Measurements from ENCODE around the gene HSF2BP.
"Not testable (repeated sequence)": the region's sequence is repeated elsewhere in the genome, so short reads cannot be mapped to it uniquely, and the experiment has no call there.

The HSF2BP gene

DNA sequence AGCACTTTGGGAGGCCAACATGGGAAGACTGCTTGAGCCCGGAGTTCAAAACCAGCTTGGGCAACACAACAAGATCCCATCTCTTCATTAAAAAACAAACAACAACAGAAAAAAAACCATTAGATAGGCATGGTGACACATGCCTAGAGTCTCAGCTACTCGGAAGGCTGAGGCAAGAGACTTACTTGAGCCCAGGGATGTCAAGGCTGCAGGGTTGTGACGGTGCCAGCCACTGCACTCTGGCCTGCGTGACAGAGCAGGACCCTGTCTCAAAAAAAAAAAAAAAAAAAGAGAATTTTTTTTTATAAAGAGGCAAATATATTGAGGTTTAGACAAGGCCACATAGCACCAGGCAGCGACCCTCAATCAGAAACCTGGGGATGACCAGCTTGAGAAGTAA, 62.7 kb downstream of the HSF2BP start:
- no peak for DNase-seq

- DNase-seq: not testable (repeated sequence)
Observed at GRCh38 chr21:43595769-43596168, 63.5 kb downstream of the HSF2BP start.

- no peak for DNase-seq
Observed at GRCh38 chr21:43593078-43593477, 66.2 kb downstream of the HSF2BP start.

DNA sequence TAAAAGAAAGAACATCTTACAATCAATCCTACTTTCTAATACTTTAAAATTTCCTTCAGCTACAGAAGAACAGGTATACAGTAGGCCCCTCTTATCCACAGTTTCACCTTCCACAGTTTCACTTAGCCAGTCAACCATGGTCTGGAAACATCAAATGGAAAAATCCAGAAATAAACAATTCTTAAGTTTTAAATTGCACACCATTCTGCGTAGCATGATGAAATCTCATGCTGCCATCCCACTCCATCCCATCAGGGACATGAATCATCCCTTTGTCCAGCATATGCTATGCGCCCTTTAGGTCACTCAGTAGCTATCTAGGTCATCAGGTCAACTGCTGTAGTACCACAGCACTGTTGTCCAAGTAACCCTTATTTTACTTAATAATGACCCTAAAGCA, 67.7 kb downstream of the HSF2BP start:
- no peak for DNase-seq

DNA sequence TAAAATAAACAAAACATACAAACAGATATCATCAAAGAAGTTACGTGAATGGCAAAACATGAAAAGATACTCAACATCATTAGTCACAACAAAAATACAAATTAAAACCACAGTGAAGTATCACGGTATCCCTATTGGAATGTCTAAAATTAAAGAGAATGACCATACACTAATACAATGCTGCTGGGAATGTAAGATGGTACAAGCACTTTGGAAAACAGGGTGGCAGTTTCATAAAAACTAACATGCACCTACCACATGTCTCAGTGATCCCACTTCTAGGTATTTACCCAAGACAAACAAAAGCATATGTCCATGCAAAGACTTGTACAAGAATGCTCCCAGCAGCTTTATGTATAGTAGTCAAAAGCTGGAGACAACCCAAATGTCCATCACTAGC, 69.1 kb downstream of the HSF2BP start:
- no peak for DNase-seq

DNA sequence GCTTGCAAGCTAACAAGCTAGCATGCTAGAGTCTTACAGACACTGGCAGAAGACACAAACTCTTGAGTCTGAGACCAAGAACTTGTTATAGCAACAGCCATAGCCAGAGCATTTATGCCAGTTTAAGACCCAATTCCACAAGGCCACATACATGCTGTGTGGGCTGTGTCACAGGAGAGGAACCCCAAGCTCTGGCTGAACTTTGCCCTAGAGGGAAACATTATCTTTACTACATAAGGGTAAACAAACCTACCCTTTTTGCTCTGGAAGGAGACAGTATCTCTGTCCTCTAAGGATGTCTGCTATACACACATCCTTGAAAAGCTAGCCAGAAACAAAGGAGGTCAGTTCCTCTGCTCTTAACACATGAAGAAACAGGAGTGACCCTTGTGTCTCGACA, 70.3 kb downstream of the HSF2BP start:
- no peak for DNase-seq

DNA sequence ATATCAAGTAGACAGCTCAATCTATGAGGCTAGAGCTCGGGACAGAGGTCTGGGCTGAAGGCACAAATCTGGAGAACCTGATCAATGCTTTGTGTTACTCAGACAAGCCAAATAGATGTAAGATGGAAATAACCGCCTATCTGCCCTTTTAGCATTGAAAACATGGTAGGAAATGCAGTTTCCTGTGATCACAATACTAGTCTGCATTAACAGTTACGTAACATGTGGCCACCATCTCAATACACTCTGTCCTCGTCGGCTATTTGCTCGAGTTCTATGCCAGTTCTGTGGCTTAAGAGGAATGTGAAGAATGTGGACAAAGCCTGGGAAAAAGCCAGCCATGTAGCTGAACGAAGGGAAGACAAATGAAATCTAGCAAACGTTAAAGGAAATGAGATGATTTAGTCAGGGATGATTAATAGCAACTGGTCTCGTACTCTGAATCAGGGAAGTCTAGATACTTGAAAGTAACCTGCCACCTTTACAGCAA, 73.3 kb downstream of the HSF2BP start:
- no peak for DNase-seq

DNA sequence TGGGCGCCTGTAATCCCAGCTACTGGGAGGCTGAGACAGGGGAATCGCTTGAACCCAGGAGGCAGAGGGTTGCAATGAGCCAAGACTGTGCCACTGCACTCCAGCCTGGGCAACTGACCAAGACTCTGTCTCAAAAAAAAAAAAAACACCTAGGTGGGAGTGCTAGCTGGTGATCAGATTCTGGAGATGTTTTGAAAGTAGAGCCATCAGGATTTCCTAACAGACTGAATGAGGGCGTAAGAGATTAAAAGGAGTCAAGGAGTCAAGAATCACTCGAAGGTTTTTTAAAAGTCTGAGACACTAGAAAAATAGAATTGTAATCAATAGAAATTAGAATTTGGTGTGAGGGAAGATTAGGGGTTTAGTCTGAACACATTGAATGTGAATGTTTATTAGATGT, 73.8 kb downstream of the HSF2BP start:
- no peak for DNase-seq

DNA sequence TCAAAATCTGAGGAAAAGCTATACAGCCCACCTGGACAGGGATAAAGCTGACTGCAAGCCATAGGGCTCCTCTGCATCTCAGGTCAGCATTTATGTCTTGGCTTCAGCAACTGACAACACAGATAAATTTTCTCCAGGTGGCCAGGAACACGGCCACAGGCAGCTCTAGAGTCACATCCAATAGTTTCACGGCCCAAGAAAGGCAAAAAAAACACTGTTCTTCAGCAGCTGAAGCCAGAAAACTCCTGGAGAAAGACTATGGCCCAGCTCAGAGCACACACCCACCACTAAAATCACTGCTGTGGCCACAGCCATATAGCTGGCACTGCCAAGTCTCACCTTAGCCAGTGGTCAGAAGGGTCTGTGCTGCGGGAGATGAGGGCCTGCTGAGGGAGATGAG, 77.8 kb downstream of the HSF2BP start:
- no peak for DNase-seq

GRCh38 chr21:43578677-43579303, 80.5 kb downstream of the HSF2BP start:
- no peak for DNase-seq

GRCh38 chr21:43575473-43575844, 83.8 kb downstream of the HSF2BP start:
- no peak for DNase-seq

DNA sequence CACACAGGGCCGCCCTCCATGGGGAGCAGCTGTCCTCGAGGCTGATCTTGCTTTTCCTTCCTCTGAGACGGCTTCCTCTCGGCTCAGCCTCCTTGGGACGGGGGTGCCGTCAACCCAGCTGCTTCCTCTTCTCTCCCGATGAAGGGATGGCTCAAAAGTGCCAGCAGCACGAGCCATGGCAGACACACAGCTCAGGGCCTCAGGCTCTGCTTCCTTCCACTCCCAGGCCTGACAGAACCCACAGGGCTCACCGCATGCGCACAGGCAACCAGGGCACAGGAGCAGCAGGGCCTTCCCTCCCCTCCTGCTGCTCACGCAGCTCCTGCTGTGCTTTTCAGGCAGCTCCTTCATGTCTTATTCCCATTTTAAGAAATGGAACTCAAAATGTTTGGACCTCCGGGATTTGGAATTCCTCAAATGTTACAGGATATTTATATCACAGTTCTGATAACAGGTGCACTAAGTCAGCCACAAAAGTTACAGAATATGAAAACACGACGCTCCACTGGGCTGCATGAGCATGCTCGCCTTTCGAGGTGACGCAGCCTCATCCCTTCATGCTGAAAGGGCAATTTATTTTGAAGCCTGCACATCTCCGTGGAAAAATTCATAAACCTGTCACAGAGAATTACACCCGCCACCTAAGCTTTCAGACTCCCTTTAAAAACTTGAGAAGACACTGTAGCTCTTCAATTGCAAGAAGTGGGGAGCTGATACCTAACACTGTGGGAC, 84.4 kb downstream of the HSF2BP start:
- no peak for DNase-seq

DNA sequence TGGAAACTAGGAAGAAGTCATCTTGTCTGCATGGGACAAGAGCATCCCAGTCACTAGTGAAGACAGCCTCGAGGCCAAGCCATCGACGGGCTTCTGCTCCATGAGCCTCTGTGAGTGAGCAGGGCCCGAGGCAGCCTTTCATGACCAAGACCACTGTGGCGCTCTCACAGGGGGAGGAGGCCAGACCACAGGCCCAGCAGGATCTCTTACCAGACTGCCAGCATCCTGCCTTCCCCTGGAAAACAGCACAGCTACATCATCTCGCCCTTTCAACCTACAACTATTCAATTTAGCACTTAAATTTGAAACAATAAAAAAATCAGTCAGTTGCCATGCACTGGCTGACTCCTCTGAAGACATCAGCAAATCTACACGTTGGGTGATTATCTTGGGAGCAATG, 85.4 kb downstream of the HSF2BP start:
- DNase-seq: no peak

DNA sequence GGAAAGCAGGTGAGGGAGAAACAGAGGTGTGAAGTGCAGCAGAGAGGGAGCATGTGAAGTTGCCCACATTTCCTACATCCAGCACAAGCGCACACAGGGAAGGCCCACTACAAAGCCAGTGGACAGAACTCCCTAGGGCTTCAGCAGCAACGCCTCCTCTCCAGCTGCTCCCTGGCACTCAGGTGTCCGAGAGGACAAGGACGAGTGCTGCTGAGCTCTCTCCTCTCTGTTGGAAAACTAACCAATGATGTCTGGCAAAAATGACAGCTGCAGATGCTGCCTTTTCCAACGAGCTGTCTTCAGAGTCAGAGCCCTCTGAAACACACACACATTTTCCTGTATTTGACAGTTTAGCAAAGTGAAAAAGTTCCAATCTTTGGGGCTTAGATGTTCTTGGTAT, 86.8 kb downstream of the HSF2BP start:
- no peak for DNase-seq

DNA sequence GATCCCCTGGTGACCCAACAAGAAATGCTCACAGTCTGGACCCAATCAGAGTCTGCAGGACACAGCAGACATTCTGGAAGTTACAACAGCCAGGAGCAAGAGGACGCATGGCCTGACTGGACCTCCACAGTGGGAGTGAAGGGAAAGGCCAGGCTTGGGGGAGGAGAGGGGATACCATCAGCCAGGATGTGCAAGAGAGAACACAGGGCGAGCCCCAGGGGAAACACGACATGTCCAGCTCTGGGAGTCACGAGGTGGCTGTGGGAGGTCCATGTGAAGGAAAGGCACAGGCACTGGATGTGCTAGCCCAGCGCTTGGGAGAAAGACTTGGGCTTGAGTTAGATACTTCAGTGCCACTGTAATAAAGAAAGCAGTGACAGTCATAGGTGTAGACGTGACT, 87.3 kb downstream of the HSF2BP start:
- DNase-seq: no peak

DNA sequence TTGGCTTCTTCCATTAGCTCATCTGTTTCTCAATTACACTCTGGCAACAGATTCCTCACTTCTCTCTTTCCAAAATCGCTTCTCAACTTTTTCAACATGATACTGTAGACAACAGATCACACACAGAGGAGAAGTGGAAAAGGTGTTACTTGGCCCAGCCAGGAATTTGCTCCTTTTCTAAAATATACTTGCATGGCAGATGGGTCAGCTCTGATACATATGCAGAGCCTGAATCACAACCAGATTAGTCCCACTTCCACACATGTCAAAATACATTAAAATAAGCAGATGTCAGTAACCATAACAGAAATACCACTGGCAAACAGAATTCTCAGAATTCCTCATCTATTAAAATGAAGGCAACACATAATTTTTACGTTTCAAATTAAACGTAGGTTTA, 89.1 kb downstream of the HSF2BP start:
- not testable (repeated sequence) for DNase-seq

DNA sequence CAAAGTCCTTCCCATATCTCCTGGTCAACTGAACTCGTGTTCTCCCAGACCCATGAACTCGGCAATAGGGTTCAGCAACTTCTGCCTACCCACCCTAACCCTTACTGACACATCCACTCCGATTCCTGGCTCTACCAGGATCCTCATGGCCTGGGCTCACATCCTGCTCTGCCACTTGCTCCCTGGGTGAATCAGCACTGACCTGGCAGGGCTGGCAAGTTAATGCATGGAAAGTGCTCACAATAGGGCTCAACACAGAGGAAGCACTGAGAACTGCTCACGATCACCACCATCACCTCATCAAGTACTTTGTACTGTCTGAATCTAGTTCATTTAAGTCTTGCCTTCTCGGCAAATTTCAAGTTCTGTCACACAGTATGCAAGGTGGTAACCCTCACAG, 96.8 kb downstream of the HSF2BP start:
- DNase-seq: not testable (repeated sequence)

GRCh38 chr21:43540561-43540960, 118.7 kb downstream of the HSF2BP start:
- DNase-seq: not testable (repeated sequence)

DNA sequence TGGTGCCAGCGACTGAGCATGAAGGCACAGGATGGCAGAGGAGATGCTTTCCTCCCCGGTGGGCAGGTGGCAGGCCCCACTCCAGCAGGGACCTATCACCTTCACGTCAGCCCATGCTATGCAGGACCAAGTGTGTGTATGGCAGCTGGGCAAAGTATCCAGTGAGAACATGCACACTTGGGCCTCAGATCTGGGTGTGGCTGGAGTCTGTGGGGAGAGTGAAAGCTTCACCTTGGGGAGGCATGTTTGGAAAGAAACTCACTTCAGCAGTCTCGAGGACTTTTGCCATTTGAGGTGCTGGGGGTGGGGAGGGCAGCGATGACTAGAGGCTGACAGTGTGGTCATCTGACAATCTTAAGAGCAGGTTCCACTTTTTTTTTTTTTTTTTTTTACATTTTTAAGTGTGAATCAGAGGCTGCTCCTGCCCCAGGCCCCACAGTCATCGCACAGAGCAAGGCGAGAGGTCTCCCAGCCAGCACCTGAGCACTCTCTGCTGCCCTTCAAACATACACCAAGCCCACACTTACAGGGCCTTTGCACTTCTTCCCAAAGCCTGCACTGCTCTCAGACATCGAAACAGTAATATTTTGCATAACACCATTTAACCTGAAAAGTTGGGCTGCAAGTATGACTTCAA, 136.7 kb downstream of the HSF2BP start:
- not testable (repeated sequence) for DNase-seq

GRCh38 chr21:43517701-43518100, 141.6 kb downstream of the HSF2BP start:
- not testable (repeated sequence) for DNase-seq

- not testable (repeated sequence) for DNase-seq
Observed at GRCh38 chr21:43516860-43517627, 142.2 kb downstream of the HSF2BP start.

- DNase-seq: not testable (repeated sequence)
Observed at GRCh38 chr21:43516295-43516847, 142.9 kb downstream of the HSF2BP start.

GRCh38 chr21:43514834-43515233, 144.5 kb downstream of the HSF2BP start:
- not testable (repeated sequence) for DNase-seq
